Thyroid gland (tissue), 4 donors: ENCODE data around the gene GFRA1.

Experiments
- POLR2A ChIP-seq, 2 donors: fragments of 450-650 bp; IDR thresholded peaks; one replicate each; pipeline ENCODE4 v1.6.1; 2017; ENCODE audit warnings: antibody characterized with exemption in 2 of 2, mild to moderate bottlenecking in 2 of 2, moderate library complexity in 1 of 2
- TF ChIP-seq, protein P1 (sequence below), 6 experiments: fragments of 200-600 bp in 3 of 6; fragments of 450-650 bp in 3 of 6; sonication (generic) in 3 of 6; IDR thresholded peaks; one replicate each; pipeline ENCODE4 v1.5.1; 2016 to 2019; ENCODE audit warnings: antibody characterized with exemption in 6 of 6, mild to moderate bottlenecking in 2 of 6, inconsistent platforms in 1 of 6, moderate library complexity in 1 of 6

DNA sequence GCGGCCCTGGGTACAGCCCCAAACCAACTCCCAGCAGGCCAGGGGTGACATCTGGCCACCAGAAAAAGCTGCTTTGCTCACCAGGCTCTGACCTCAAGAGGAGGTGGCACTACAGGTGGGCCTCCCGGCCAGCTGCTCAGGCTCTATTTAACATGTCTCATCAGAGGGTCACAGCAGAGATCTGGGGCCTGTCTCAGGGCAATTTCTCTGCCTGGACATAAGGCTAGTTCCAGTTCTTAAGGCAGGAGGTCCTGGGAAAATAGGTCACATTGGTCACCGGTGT is 88.6 kb downstream of the GFRA1 start:
- TF ChIP-seq, protein P1, sequence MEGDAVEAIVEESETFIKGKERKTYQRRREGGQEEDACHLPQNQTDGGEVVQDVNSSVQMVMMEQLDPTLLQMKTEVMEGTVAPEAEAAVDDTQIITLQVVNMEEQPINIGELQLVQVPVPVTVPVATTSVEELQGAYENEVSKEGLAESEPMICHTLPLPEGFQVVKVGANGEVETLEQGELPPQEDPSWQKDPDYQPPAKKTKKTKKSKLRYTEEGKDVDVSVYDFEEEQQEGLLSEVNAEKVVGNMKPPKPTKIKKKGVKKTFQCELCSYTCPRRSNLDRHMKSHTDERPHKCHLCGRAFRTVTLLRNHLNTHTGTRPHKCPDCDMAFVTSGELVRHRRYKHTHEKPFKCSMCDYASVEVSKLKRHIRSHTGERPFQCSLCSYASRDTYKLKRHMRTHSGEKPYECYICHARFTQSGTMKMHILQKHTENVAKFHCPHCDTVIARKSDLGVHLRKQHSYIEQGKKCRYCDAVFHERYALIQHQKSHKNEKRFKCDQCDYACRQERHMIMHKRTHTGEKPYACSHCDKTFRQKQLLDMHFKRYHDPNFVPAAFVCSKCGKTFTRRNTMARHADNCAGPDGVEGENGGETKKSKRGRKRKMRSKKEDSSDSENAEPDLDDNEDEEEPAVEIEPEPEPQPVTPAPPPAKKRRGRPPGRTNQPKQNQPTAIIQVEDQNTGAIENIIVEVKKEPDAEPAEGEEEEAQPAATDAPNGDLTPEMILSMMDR (IDR thresholded peaks at IDR 0.05) = no peak
- TF ChIP-seq POLR2A (IDR thresholded peaks at IDR 0.05) = no peak
